CD4-positive, alpha-beta T cell treated with Interleukin-15 for 1 hour (primary cell): ENCODE data around the gene TENM4.

Experiments used
- DNase-seq: peaks from one replicate; pipeline ENCODE4 v3.0.0-alpha.2; 2020

TENM4 gene

DNA sequence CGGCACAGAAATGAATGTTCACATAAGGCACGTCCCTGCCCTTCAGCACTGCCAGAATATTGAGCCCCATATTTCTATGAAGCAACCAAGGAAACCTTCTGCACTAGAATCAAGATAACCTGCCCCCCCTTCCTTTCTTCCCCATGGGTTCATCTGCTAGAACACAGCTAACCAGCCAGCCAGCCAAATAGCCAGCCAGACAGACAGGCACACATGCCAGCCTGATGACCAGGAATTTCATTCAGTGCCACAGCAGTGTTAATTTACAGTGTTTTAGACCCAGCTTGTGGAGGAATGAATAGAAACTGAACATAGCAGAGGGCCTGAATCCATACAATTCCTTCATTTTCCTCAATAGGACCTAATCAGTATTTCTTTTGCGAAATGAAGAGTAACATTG, 57.0 kb downstream of the TENM4 start:
- DNase-seq: no peak

DNA sequence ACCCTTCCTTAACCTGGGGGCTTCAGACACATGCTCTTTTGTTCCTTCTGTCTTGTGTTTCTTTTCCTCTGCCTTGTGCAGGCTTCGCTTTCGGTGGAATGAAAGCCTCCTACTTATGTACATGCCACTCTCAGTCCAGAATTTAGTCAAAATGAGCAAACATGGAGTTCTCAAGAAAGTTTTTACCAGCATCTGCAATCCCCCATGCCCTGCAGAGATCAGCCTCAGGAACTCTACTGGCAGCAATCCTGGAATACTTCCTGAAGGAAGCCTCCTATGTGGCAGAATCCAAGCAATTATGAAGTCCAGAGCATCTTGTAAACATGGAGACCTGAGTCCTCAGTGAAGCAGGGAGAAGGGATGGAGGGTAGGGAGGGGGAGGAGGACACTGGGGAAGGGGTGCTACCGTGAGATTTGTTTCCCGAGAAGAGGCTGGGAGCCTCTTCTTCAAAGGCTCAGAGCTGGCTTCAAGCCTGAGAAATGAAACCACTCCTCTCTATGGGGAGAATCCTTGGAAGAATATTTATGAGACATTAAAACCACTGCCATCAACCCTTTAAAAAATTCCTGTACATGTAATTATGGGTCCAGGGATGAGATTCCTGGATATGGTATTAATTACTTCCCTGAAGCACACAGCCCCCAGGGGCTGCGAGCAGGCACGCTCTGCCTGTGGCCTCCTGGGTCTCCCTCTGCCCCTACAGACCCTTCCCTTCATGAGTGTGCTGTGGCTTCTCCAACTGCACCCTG, 58.4 kb downstream of the TENM4 start:
- no peak for DNase-seq

DNA sequence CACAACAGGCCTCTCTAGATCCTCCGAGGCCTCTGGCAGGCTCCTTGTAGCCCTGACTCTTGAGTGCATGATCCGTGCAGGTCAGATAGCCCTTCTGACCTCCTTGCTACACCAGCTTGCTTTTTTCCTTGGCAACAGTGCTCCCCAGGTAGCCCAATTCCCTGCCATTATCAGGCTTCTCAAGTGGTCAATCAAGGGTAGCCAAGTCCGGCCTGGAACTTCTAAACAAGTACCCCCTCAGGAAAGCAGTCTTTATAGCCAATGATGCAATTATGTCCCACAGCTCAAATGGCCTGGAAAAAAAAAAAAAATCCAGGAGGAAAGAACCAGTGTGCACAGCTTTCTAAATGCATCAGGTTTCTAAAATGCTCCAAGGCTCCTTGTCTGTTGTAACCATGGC, 59.8 kb downstream of the TENM4 start:
- no peak for DNase-seq

DNA sequence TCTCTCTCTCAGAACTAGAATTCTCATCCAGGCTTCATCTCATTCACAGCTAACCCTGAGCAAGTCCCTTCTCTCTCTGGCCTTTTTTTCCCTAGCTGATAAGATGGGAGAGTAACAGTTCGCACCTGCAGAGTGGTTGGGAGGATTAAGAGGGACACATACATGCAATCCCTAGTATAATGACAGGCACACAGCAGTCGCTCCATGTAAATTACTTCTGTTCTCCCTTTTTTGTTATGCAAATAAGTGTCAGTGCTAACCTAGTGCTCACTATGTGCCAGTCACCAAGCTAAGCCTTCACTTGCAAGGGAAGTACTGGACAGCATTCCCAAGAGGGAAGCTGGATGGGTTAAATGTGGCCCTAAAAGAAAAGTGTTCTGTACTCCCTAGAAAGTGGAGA, 63.4 kb downstream of the TENM4 start:
- no peak for DNase-seq

DNA sequence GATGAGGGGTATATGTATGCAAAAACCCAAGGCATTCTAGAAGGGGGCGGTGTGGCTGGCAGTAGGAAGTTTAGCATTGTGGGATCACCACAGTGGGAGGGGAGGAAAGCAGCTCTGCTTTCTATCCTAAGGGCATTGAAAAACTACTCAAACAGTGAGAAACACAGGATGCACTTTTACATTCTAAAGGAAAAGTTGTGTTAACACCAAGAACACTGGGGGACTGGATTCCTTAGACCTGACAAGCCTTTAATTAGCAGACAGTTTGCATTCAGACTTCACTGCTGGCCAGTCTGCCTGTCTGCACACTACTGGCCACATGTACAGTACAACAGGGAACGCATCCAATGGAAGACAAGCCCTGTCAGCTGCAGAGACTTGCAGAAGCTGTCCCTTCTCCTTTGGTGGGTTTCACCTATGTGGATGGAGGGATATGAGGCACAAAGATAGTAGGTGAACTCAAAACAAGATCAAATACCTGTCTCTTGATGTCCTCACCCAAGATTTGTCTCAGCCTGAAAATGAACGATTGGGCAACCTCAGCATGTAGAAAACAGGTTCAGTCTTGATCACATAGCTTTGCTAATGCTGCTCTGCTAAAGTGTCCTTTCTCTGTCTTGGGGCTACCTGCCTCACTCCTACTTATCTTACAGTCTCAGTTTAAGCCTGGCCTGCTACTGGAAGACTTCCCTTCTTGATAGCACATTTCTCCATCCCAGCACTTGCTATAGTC, 64.8 kb downstream of the TENM4 start:
- DNase-seq: no peak

GRCh38 chr11:79374727-79375126, 66.1 kb downstream of the TENM4 start:
- DNase-seq: no peak

- no peak for DNase-seq
Observed at GRCh38 chr11:79371724-79372123, 69.1 kb downstream of the TENM4 start.

- DNase-seq: no peak
Observed at GRCh38 chr11:79371152-79371551, 69.7 kb downstream of the TENM4 start.

DNA sequence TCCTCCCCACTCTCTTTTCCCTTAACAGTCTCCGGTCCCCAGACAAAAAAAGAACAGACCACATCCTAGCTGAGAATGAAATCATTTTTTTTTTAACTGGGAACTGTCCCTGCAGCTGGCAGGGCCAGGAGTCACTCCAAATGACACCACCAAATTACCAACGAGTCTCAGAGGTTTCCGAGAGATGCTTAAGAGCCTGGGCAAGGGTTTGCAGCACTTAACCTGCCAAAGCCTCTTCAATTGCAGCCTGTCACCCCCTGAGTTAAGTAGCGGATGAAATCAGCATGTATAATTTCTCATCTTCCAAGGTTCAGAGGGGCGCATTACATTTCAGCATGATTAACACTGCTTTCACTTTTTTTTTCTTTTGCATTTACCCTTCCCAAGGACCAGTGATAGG, 71.8 kb downstream of the TENM4 start:
- DNase-seq: no peak

DNA sequence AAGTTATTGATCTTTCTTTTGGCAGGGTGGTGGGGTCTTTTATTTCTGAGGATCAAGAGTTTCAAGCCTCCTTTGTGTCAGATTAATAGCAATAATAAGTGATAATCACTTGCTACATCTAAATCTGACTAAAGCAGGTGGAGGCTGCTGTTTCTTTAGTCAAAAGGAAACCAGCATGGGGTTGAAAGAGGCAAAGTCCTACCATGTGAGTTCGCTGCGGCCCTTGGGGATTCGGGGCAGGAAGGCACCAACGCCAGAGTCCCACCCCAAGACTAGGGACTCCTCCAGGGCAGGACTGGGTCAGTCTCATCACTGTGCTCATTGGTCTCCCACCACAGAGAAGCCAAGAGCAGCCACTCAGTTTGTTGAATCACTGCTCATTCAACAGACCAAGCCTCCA, 73.0 kb downstream of the TENM4 start:
- DNase-seq: no peak

GRCh38 chr11:79366218-79366617, 74.6 kb downstream of the TENM4 start:
- no peak for DNase-seq

- no peak for DNase-seq
Observed at GRCh38 chr11:79363861-79364378, 76.9 kb downstream of the TENM4 start.

DNA sequence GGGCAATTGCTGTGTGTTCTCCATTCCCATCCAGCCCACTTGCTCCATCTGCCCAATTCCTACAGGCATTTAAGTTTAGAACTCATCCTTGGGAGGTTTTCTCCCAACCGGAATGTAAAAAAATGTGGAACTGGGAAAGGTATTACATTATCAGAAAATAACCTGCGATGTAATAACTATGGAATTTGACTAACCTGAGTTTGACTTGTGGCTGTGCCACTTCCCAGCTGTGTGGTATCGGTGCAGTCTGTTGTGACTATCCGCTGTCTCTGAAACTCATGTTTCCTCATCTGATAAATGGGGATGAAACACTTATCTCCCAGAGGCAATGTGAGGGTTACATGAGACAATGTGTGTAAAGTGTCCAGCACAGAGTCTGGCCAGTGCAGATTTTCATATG, 77.6 kb downstream of the TENM4 start:
- DNase-seq: no peak

DNA sequence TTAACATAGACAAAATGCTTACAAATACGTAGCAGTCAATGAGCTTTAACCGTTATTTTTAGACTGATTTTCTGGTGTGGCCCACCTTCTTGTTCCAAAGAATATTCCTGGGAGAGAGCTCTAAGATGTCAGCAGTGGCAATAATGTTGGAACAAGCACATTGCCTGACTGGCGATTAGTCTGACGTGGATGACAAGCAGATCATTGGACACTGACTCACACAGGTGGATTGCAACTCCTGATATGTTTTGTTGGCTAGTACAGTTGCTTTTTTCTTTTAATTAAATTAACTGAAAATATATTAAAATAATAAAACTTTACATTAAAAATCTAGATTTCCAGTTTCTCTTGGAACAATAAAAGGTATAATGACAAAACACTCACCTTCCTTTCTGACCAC, 78.0 kb downstream of the TENM4 start:
- no peak for DNase-seq

DNA sequence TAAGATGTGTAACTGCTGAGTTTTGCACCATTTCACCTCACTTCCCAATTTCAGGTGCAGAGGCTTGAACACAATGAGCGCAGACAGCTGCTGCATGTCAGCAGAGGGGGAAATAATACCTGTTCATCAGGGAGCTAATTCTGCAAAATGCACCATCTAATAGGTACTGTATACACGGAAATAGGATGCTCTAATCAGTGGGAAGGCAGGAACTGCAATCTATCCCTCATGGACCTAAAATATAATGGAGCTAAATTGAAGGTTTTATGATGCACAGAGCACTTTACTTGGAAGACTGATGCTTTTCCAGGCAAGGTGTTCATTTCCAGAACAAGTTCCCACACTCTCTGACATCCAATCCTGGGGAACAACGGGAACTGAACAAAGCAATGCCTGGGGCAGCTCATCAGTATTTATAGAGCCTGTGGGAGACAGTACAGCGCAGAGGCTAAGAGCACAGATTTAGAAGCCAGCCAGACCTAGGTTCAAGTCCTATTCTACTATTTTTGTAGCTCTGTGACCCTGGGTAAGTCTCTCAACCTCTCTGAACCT, 78.5 kb downstream of the TENM4 start:
- DNase-seq: no peak

DNA sequence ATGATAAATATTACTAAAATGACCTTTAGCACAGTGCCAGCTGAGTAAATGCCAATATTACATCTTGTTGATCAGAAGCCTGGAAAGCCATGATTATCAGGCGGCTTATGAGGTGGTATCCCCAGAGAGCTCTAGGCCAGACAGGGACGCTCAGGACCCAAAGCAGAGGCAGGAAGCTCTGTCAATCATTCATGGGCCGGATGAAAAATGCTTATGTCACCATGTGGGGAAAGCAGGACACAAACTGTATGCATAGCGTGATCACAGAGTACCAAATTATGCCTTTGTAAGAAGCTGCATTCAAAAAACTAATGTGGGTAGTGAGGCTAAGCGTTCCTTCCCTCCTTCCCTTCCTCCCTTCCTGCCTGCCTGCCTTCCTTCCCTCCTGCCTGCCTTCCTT, 82.6 kb downstream of the TENM4 start:
- no peak for DNase-seq

DNA sequence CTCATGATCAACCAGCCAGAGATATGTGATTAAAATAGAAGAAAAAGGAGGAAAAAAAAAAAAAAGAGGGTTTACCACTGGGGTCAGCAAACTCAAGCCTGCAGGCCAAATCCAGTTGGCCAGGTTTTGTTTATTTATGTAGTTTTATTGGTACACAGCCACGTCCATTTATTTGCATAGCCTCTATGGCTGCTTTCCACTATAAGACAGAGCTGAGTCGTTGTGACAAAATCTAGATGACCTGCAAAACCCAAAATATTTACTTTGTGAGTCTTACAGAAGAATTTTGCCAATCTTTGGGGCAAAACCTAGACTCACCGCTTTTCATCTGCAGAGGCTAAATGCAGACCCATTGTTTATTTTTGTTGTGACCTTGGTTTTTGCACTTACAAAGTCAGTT, 87.1 kb downstream of the TENM4 start:
- no peak for DNase-seq

DNA sequence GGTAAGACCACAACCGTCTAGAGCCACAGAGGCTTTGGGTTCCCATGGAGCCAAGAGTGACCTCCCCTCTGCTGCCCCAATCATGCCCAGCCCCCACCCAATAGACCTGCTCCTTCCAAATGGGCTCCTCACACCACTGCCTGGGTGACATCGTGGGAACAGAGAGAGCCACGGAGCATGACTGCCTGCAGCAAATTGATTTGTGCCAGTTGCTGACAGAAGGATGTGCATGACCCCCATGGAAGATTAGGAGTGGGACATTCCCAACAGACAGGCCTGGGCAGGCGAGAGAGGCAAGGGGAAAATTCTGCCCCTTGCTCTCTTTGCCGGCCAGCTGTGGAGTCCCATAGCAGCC, 88.5 kb downstream of the TENM4 start:
- no peak for DNase-seq

DNA sequence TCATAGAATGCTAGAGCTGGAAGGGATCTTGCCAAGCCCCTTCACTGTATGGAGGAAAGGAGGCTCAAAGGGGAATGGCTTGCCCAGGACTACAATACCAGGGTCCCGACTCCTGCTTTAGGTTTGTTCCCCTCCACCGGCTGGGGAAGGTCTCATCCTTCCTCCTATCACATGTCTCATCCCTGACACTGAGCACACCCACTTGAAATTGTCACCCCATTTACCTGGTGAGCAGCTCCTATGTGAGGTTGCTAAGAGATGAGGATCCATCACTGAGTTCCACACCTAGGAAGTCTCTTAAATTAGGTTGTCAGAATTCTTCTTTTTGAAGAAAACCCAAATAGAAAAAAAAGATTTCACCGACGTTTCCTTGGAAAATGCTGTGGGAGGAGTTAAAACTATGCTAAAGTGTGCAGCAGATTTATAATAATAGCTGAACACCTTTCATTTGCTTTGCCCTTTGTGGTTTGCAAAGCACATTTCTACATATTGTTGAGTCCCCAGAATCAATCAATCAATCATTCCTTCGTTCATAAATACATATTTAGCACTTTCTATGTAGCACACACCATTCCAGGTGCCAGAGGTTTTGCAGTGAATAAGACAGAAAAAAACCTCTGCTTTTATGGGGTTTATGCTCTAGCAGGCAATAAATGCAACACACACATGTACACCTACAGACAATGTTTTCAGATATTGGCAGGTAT, 91.7 kb downstream of the TENM4 start:
- DNase-seq: no peak

DNA sequence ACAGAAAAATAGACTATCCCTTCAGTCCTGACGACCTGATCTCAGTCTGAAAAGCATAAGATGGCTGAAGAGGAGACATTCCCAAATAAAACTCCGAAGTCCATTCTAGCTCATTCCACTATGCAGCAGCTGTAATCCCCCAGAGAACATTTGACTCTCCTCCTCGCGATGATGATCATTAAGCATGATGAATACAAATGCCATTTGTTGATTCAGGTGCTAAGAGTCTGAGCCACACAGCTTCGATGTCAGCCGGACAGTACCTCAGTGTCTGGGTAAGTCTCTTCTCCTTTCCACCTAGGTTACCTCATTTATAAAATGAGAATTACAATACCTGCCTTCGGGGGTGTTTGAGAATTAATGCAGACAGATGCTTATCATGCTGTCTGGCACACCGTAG, 94.8 kb downstream of the TENM4 start:
- DNase-seq: no peak

DNA sequence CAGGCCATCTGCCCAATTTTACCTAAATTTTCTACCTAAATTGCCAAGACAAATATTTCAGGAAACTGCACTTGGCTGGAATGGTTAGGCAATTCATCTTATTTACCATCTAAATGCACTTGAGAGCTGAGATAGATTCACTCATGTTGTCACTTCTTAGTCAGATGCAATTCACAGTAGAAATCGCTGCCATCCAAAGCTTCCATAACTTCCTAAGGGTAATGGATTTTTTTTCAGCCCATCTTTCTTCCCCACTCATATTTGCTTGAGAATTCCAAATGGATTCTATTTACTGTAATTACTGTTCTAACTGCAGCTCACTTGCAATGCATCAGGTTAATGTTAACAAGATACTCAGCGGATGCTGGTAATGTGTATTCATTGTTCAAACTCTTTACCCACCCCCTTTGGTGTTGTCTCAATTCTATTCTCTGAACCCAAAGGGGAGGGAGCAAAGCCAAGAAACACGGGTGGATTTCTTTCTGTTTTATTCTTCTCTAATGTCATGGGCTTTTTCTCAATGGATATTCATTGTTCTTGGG, 96.0 kb downstream of the TENM4 start:
- no peak for DNase-seq

DNA sequence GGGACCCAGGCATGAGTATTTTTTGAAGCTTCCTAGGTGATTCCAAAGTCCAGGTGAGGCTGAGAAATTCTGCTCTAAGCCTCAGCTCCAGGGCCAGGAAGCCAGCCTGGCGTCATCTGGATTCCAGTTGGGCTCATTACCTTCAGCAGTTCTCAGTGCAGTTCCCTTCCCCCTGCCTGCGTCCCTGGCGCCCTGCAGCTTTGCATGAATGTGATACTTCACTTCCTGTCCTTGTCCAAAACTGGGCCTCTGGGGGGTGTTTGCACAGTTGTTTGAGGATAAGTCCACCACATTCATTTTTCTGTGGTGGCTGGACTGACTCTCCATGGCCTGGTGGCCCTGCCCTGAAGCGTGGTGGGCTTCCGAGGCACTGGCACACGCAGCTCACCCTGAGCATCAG, 98.1 kb downstream of the TENM4 start:
- no peak for DNase-seq

- DNase-seq: no peak
Observed at GRCh38 chr11:79342236-79342635, 98.6 kb downstream of the TENM4 start.
